Mammary epithelial cell (primary cell): ENCODE measurements around the gene TSPAN15.

Source experiments
- CTCF ChIP-seq, 2 donors: IDR thresholded peaks in 1 of 2; conservative IDR thresholded peaks in 1 of 2; 2 replicates each; pipeline ENCODE4 v1.5.1; 2011 to 2012; ENCODE audit warnings: inconsistent platforms in 2 of 2, low read length in 2 of 2, mild to moderate bottlenecking in 2 of 2, control low read depth in 1 of 2, low read depth in 1 of 2; ENCODE audit not compliant: insufficient read depth in 1 of 2; ENCODE audit errors: extremely low read depth in 1 of 2
- EZH2 ChIP-seq: IDR thresholded peaks from 2 replicates; pipeline ENCODE4 v1.6.1; 2012; ENCODE audit warnings: low read length, inconsistent platforms, borderline replicate concordance

GRCh38 chr10:69506487-69506833 is 55.2 kb downstream of the TSPAN15 start:
- TF ChIP-seq CTCF (conservative IDR thresholded peaks at IDR 0.05 in 1 of 2, IDR thresholded peaks at IDR 0.05 in 1 of 2; ENCODE audit: extremely low read depth in 1 of 2, insufficient read depth in 1 of 2, low read depth in 1 of 2, low read length in 2 of 2) = no peak
- no peak for TF ChIP-seq EZH2
